ENCODE data around the gene CRIP3. TPM values are rescaled to one million over a fixed set of nuclear protein-coding genes. Genes with fewer than 3 reads are reported as not detected.

Gene CRIP3
- total and polyA plus RNA-seq, 8 donors, result 0.37 to 1.6 (median 0.92) TPM; not detected in 5

DNA sequence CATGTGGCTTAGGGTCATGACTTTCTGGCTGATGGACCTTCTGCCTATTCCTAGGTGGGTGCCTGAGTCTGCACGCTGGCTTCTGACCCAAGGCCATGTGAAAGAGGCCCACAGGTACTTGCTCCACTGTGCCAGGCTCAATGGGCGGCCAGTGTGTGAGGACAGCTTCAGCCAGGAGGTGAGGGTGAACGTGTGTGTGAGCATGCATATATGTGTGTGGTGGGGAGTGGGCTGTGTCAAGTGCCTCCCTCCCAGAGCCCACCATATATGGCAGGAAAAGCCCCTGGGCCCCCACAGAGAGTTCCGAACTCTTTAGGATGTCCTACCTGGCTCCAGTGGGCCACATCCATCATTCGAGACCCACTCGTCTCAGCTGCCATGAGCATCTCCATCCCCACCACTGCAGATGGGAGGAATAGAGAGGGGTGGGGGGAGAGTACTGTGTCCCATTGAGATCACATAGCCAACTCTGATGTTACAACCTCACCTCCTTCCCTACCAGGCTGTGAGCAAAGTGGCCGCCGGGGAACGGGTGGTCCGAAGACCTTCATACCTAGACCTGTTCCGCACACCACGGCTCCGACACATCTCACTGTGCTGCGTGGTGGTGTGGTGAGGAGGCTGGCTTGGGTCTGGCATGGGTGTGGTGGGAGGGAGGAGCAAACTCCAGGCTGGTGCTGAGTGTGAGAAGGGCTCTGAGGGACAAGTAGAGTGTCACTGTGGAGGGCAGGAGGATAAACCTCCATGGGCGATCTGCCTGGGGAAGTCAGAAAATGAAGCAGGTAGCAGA is 7.3 kb downstream of the CRIP3 start:
- 85 to 87% (median 87%) methylated on average over 13 to 15 of the region's 15 CpGs for WGBS, 5 donors
- intact Hi-C loops (cut with DNase I; ENCODE audit: low total_unique reads), result no loop called here
- H3K36me3 ChIP-seq, result no peaks in the 10 kb centered on the region
- H3K27me3 ChIP-seq, result peaks cover 0 to 61% (median 0%) of the 10 kb centered on the region in 3 donors
- no peaks in the 10 kb centered on the region for H3K4me1 ChIP-seq
- H3K4me3 ChIP-seq, result no peak overlapping the region
- no peak overlapping the region for H3K27ac ChIP-seq
- TF ChIP-seq POLR2AphosphoS5 (IDR thresholded peaks at IDR 0.05), result no peak
- TF ChIP-seq POLR2A (IDR thresholded peaks at IDR 0.05), result no peak
- no peak for TF ChIP-seq CTCF (IDR thresholded peaks at IDR 0.05)
- no peak for TF ChIP-seq EP300 (IDR thresholded peaks at IDR 0.05)
- no peak for DNase-seq
- no peaks in the 10 kb centered on the region for H3K9me3 ChIP-seq

DNA sequence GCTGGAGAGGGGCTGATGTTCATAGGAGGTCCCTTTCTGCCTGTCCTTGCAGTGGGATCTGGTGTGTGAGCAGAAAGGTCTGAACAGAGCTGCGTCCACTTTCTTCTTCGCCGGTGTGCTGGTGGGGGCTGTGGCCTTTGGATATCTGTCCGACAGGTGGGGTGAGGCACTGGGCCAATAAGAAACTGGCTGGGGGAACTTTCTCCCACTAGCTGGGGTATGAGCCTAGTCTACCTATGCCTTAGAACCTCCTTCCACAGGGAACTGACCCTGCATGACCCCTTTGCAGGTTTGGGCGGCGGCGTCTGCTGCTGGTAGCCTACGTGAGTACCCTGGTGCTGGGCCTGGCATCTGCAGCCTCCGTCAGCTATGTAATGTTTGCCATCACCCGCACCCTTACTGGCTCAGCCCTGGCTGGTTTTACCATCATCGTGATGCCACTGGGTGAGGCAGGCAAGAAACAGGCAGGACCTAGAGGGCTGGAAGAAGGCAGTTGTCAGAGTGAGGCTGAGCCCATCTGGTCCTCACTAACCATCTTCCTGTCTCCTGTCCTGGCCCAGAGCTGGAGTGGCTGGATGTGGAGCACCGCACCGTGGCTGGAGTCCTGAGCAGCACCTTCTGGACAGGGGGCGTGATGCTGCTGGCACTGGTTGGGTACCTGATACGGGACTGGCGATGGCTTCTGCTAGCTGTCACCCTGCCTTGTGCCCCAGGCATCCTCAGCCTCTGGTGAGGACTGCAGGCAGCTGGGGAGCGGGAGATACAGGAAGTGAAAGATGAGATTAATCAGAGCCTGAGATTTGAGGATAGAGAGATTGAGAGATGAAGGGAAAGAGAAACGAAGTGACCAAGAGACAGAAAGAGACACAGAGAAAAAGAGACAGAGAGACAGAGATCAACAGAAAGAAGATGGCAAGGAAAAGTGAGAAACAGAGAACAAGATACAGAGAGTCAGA is 9.0 kb downstream of the CRIP3 start:
- Histone ChIP-seq H3K27ac (no peak overlapping the region), H3K36me3 (no peaks in the 10 kb centered on the region), H3K4me1 (no peaks in the 10 kb centered on the region), H3K27me3 (peaks cover 0 to 59% (median 0%) of the 10 kb centered on the region in 3 donors), H3K4me3 (no peak overlapping the region), H3K9me3 (no peaks in the 10 kb centered on the region)
- 73 to 82% (median 75%) methylated on average over 16 to 18 of the region's 18 CpGs for WGBS, 5 donors
- DNase-seq, result no peak
- TF ChIP-seq EP300 (IDR thresholded peaks at IDR 0.05) (no peak), CTCF (IDR thresholded peaks at IDR 0.05) (no peak), POLR2A (IDR thresholded peaks at IDR 0.05) (no peak), POLR2AphosphoS5 (IDR thresholded peaks at IDR 0.05) (no peak)
- intact Hi-C loops (cut with DNase I; ENCODE audit: low total_unique reads), result no loop called here

GRCh38 chr6:43298565-43299337 is 9.9 kb downstream of the CRIP3 start:
- 64 to 72% (median 69%) methylated on average over 6 to 12 of the region's 12 CpGs for WGBS, 5 donors
- no peak overlapping the region for H3K4me3 ChIP-seq
- intact Hi-C loops (cut with DNase I; ENCODE audit: low total_unique reads), result no loop called here

More at GRCh38 chr6:43298565-43299337, 9.9 kb downstream of the CRIP3 start:
- Histone ChIP-seq H3K4me1 (no peaks in the 10 kb centered on the region), H3K9me3 (no peaks in the 10 kb centered on the region), H3K36me3 (no peaks in the 10 kb centered on the region), H3K27me3 (peaks cover 0 to 57% (median 0%) of the 10 kb centered on the region in 3 donors), H3K27ac (no peak overlapping the region)
- no peak for DNase-seq
- TF ChIP-seq POLR2A (IDR thresholded peaks at IDR 0.05), result no peak
- TF ChIP-seq EP300 (IDR thresholded peaks at IDR 0.05), result no peak
- no peak for TF ChIP-seq CTCF (IDR thresholded peaks at IDR 0.05)
- TF ChIP-seq POLR2AphosphoS5 (IDR thresholded peaks at IDR 0.05), result no peak

Data from stomach (tissue), 9 donors.